ENCODE measurements around the gene MESD.

MESD gene

DNA sequence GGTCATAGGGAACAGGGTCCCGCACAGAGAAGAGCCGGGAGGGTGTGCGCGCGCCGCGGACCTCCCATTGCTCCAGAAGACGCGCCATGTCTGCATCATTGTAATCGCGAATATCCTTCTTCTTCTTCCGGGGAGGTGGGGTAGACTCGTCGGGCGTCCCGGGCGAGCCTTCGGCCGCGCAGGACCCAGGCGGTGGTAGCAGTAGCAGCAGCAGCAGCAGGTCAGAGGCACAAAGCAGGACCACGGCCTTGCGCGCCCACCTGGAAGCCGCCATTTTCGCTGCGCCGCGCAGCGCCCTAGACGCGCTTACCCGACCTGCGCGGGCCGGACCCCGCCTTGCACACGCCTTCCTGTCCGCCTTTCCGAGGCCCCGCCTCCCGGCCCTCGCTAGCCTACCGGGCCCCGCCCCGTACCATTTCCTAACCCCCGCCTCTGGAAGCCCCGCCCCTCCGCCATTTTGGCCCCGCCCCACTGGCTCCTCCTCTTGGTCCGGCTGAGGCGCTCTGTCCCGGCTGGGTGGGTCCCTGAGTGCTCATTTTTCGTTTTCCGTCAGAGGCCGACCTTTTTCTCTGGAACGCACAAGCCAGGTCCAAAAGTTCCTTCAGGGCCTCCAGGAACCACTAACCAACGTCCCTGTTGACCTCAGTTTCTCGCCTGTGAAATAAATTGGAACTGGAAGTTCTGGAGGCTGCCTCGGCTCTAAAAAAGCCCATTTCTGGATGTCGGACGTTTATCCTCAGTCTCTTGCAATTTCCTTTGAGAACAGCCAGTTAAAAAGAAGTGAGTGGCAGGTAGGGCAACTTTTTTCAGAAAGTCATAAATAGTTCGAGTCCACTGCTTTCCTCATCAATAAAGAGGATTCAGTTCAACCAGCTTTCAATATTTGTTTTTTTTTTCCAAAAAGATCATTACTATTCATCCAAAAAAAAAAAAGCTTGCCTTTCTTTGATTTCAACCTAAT lies at the start of gene MESD:
TSS of gene MESD (minus strand) at position 302 of the 961 bp plus-strand sequence. CDS start at position 274, 28 bp downstream.
- peak; percentile 93 to 94 for DNase-seq (ENCODE audit: low read depth in 2 of 2)

DNA sequence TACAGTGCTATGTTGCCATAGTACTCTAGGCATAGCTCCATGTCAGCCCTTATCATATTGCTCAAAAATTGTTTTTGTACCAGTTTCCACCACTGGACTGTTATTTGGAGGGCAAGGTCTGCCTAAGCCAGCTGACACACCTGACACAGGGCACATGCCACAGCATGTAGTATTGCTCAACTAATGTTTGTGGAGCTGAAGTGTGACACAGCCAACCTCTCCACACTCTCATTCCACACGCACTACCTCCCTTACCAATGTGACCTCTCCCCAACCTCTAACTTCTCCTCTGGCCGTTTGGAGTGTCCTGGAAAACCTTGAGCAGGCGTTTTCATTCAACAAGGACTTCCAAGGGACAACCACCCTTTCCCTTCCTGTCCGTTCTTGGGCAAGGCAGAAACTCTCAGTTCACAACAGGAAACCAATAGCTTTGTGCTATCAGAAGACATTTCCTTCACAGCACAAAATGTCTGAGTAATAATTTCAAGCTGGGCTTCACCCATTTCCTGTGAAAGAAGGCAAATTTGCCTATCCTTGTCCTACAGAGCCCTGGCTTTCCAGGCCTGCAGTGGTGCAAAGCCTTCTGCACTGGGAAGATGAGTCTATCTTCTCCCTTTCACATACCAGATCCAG lies 49.5 kb upstream of the MESD start:
- no peak for DNase-seq (ENCODE audit: low read depth in 2 of 2)

DNA sequence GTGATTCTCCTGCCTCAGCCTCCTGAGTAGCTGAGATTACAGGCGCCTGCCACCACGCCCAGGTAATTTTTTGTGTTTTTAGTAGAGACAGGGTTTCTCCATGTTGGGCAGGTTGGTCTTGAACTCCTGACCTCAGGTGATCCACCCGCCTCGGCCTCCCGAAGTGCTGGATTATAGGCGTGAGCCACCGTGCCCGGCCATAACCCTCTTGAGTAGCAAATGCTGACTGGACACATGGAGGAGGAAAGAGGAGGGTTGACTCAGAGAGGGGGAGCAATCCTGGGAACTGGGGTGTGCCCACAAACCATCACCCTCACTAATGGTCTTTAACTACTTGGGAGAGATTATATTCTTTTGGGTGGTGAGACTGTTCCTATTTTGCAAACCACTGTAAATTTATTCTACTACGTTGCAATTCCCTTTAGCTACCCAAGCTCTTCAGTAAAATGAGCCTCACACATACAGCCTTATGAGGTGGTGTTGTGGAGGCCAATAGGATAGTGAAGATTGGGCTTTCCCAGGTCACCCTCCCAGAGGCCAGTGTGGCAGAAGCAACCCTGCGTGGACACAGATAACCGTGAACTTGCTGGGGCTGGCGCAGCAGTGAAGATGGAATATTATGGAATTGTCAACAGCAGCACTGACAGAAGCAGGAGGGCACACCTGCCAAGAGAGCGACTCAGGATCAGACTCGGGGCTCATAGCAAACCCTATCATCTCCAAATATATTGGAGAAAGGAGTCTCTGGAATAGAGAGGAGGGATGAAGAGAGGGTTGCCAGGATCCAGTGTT lies 48.5 kb upstream of the MESD start:
- no peak for DNase-seq (ENCODE audit: low read depth in 2 of 2)

DNA sequence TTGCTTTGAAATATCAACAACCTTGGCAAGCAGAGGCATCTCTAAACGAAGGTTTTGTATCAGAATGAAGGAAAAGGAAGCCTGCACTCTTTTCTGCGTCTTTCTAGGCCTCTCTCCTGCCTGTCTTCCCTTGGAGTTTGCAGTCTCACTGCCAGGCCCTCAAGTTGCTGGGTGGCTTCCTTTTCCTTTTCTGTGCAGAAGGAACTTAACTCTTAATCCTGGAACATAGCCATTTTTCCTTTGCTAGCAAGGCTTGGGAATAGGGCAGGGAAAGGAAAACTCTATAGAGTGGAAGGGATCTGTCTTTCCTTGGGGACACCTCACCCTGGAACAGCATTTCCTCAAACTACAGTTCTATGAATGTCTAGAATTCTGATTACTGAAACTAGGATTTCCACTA lies 43.9 kb upstream of the MESD start:
- DNase-seq (ENCODE audit: low read depth in 2 of 2): no peak

DNA sequence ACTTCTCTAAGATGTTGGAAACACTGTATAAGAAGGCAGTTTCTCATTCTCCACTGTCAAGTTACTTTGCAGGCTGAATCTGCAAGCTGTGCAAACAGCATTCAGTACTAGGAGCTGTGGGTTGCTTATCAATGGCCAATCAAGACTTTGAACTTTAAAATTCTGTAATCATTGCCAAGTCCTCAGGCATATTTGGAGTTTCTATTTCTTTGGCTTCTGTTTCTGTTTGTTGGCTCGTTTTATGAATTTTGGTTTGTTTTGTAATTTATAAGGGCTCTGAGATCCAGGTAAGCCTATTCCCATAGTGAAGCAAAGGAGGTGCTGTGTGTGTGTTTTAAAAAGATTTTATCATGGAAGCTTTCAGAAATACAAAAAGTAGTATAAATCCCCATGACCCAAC lies 43.2 kb upstream of the MESD start:
- no peak for DNase-seq (ENCODE audit: low read depth in 2 of 2)

DNA sequence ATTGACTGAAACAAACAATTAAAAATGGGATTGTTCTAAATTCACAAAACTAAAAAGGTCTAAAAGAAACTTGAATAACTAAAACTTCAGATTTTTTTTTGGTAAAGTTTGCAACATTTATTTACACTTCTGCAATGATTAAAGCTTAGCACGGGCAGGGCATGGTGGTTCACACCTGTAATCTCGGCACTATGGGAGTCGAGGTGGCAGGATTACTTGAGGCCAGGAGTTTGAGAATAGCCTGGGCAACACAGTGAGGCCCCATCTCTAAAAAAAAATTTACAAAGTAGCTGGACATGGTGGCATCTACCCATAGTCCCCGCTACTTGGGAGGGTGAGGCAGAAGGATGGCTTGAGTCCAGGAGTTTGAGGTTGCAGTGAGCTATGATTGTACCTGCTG lies 42.7 kb upstream of the MESD start:
- no peak for DNase-seq (ENCODE audit: low read depth in 2 of 2)

DNA sequence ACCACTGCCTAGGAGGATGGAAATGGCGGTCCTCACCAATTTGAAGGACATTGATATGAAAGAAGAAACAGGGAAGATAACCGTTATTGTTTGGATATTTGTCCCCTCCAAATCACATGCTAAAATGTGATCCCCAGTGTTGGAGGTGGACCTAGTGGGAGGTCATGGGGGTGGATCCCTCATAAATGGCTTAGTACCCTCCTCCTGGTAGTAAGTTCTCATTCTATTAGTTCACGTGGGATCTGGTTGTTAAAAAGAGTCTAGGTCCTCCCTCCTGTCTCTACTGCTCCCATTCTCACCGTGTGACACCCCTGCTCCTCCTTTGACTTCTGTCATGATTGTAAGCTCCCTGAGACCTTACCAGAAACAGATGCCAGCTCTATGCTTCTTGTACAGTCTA lies 41.6 kb upstream of the MESD start:
- no peak for DNase-seq (ENCODE audit: low read depth in 2 of 2)

DNA sequence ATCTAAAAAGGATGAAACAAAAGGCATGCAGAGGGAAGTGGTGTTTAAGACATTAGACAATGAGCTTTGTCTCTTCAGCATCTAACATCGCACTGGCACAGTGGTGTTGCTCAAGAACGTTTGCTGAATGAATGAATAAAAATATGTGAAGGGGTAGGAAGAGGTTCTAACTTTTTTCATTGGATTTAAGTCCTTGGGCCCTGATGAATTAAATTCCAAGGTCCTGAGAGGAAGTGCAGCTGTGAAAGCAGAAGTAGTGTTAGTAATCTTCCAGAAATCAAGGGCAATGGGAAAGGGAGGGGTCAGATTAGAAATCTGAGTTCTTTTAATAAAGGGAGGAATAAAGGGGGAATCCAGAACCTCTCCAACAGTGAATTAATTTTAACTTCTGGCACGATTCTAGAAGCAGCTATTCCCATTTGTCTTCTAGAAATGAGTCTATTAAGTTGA lies 40.7 kb upstream of the MESD start:
- DNase-seq (ENCODE audit: low read depth in 2 of 2): no peak

DNA sequence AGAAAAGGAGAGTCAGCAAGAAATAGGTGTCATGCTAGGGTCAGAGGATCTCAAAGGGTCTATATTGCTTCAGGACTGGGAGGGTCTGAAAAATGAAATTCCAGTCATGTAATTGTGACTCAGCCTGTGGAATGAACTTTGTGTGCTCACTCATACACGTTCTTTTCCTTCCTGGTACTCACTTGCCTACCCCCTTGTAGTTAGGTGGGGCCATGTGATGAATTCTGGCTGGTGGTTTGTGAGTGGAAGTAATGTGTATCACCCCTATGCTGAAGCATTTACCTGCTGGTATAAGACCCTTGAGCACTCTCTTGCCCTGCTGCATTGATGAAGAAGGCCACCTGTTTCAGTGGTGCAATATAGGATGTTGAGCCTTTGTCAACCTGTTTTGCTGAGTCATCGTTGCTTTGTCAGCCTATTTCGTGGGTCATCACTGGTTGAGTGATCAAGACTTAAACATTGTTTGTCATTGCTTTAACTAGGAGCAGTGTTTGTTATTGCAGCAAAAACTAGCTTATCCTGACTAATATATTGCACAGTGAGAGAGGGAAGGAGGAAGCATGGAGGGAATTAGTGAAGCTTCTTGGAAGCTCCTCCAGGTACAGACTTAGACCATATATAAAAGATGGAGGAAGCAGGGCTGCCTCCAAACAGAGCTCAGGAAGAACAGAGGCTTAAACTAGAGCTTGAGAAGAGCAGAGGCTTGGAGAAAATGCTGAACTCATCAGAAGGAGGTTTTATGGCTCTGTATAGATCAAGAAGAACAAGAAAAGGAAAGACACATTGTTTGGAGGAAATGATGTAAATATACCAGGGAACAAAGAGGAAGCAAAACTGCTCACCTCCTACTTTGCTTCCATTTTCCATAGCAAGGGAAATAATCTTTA lies 40.0 kb upstream of the MESD start:
- DNase-seq (ENCODE audit: low read depth in 2 of 2): no peak

DNA sequence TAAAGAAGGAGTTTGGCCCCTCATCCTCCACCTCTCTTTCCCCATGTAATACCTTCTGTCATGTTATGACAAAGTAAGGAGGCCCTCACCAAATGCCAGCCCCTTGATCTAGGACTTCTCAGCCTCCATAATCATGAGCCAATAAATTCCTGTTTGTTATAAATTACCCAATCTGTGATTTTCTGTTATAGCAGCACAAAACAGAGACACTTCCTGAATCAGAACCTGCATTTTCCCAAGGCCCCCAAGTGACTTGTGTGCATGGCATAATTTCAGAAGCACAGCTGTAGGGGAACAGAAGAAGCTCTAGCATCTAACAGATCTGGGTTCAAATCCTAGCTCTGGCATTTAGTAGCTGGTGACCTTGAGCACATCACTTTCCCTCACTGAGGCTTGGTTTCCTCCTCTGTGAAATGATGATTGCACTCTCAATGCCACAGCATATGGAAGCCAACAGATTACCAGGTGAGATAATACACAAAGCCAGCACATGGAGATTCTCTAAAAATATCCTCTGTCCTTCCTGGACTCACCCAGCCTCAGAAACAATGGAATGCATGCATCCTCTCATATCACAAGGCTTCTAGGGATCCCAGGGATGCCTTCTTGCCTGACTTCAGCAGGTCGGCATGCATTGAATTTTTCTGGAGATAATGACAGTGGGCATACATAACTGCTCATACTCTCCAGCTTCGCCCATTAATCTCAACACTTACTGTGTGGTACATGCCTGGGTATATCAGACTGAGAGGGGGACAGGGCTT lies 37.4 kb upstream of the MESD start:
- no peak for DNase-seq (ENCODE audit: low read depth in 2 of 2)

DNA sequence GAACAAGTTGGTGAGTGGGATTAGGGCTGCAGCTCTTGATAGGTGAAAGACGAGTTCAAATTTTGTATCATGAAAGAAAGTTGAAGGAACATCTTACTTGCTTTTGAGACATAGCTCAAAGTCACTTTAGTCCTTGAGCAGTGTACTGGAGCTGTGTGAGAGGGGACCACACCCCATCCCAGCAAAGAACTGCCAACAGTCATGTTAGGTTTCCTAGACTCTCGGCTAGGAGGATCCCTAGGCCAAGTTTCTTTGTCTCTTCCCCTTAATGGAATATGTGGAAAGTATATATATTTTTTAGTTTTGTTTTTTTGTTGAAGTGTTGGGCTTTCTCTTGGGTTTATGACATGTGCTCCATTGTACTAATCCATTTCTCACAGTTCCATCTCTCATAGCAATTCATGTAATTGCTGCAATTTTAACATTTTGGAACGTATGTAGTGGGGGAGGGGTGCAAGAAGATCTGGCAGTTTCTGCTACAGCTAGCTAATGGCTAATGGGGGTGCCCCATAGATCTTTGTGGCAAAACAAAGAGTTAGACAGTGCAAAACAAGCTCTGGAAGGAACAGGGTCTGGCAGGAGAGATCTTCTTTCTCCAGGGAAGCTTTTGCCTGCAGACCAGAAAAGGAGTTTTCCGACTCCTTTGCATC lies 36.2 kb upstream of the MESD start:
- DNase-seq (ENCODE audit: low read depth in 2 of 2): no peak

DNA sequence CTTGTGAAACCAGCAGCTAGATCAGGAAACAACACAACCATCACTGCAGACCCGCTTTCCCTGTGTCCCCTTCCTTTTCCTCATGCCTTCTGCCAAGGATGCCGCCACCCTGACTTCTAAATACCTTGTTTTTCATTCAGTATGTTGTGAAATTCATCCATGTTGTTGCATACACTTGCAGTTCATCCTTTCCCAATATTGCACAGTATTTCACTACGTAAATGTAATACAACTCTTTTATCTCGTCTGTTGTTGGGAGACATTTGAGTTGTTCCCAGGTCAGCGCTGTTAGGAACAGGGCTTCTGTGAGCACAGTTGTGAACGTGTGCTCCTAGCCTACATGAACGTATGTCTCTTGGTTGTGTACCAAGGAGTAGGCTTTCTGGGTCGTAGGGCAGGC lies 35.3 kb upstream of the MESD start:
- DNase-seq (ENCODE audit: low read depth in 2 of 2): no peak

DNA sequence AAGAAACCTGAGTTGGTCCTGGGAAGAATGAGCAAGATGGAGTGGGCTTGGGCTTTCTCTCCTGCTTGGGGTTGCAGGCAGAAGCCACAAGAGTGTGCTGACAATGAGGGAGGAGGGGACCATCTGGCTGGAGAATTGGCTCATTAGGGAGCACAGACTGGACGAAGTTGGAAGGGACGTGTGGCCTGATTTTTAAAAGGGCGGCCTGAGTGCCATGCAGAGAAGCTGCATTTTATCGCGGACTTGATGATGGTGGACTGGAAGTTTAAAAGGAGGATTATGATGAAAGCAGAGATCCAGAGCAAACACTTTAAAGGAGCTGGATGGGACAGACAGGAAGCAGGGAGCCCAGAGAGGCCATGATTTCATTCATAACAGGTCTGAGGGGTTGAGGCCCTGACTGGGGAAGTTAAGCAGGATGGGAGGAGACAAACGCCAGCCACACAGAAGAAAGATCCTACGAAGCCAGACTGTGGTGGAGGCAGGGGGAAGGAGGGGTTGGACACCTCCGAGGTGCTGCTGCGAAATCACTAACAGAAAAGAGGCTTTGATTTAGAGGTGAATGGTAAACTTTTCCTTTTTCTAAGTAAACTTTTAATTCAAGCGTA lies 34.8 kb upstream of the MESD start:
- no peak for DNase-seq (ENCODE audit: low read depth in 2 of 2)

DNA sequence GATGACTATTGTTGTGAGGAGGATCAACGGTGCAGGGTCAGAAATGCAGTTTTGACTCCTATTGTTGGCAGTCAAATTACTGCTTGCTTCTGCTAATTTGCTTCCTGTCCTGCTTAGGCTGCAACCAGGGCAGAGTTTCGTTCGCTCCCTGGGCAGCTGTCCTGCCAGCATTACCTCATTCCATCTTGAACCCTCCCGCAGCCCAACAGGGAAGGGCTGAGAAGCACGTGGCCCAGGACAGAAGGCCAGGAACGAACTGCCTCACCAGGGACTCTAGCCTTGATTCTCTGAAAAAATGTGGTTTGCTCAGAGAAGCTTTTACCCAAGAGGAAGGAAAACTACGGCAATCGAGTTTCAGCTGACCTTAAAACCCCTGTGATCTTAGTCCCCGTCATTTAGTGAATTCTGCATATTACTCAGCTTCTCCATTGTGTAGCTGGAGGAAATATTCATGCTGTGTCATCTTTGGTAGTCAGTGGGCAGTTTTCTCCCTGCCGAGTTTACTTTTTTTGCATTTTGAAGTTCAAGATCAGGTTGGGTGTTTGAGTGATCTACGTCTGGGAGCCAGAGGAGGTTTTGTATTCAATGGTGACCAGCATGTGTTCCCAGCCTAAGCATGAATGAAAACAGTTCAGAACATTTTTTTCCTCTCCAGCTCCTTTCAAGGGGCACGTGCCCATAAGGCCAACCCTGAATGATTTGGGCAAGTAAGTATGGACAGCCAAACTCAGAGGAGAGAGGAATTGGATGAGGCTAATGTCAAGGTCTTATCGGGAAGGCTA lies 34.1 kb upstream of the MESD start:
- DNase-seq (ENCODE audit: low read depth in 2 of 2): no peak

DNA sequence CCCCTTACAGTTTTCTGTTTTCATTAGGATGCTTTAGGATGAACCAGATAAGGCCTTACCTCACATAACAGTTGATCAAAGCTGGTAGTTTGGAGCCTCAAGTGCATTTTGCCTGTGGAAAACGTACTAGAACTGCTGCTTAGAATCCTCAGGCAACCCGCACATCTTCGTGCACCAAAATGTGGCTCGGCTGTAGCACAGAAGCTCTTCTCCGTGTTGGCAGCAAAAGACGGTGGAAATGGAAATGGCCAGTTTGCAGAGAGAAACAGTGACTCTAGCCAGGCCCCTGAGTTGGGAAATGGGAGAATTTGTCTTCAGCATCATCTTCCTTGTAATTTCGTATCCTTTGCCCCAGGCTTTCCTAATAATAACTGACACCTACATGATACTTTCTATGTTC lies 31.7 kb upstream of the MESD start:
- DNase-seq (ENCODE audit: low read depth in 2 of 2): no peak

DNA sequence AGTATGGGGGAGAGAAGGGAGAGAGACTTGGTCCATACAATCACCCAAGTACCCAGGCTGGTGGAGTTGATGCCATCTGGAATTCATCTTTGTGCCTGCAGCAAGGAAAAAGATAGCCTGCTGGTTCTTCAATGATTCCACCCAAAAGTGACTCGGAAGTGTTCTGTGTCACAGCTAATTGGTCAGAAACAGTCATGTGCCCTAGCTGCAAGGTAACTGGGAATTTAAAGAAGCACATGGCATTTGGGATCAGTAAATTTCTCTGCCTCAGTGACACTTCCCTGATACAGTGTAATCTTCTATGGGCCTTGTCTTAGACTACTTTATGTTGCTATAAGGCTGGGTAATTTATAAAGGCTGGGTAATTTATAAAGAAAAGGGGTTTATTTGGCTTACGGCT lies 28.6 kb upstream of the MESD start:
- no peak for DNase-seq (ENCODE audit: low read depth in 2 of 2)

DNA sequence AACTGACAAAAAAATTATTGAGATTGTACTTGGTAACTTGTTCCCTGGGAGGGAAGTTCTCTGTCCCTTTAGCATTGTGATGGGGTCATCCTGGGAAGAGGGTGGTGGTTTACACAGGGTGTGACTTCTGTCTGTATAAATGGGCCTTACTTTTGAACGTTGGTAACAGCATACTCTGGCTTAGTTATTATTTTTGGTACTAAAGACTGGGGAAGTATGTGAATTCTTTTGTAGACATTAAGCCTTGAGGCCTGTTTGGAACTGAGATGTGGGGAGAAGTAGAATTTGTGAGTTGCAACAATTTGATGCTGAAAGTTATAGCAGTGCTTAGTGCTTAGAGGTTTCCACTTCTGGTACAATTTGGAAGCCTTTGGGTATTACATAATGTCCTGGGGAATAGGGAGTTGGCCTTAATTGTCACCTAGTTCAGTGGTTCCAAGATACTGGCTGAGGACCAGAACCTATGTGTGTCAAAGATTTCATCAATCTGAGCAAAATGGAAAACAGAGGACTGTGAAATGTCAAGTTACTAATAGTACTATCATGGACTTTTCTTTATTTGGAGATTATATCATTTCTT lies 27.0 kb upstream of the MESD start:
- no peak for DNase-seq (ENCODE audit: low read depth in 2 of 2)

Measured in stimulated activated CD8-positive, alpha-beta memory T cell treated with anti-CD3 and anti-CD28 coated beads, Interleukin-7, amount 100 ng/mL, for 4 hours (primary cell).